NCI-H2107 (cell line): ENCODE measurements around the gene PALD1.

Source experiments
- DNase-seq: peaks from one replicate; lab custom pipeline; 2025; lab: John Stamatoyannopoulos, UW

The PALD1 gene

DNA sequence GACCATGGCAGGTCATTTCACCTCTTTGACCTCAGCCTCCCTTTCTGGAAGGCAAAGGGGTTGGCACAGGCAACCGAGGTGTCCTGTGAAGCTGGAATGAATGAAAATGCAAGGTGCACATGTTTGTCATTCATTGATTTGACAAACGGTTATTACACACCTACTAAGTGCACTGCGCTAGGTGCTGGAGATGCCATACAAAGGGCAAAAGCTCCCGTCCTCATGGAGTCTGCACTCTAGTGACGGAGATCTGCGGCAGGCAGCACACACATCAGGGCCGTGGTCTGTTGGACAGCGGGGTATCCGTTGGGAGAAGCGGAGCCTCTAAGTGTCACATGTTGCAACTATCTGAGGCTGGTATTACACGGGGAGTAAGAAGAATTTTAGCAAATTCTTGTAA, 79.7 kb downstream of the PALD1 start:
- DNase-seq: no peak

- DNase-seq: no peak
These were observed 80.6 kb downstream of the PALD1 start for GRCh38 chr10:70558871-70559810.

DNA sequence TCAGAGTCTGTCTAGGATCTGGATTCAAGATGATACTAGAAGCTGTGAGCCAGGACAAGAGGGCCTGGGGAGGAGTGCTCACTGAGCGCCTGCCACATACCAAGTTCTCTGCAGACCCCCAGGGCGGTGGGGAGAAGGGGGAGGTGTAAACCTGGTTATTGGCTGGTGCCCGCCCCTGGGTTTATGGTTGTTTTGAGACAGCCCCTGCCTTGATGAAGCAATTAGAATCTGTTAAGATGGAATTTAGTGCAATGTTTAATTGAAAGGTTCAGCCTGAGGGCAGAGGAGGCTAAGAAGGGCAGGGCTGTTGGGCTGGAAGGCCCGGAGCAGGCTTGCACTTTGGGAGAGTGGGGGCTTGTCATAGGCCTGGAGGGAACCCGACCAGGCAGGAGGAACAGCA, 81.3 kb downstream of the PALD1 start:
- no peak for DNase-seq

DNA sequence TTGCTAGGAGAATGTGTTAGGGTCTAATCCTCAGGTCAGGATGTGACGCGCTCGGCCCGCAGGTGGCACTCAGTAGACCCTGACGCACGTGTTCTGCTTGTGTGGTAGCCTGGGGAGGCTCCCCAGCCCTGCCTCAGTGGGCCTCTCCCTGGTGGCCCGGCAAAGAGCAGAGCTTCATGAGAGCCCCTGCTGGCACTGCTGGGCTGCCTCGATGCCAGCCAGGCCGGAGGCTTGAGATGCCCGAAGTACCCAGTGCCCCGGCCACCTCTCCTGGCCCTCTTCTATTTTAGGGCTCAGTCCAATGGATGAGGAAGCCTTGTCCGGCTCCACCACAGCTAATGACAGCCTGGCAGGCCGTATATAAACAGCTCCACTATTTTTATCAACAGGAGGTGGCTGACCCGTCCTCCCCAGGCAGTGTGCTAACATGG, 82.0 kb downstream of the PALD1 start:
- DNase-seq: no peak

DNA sequence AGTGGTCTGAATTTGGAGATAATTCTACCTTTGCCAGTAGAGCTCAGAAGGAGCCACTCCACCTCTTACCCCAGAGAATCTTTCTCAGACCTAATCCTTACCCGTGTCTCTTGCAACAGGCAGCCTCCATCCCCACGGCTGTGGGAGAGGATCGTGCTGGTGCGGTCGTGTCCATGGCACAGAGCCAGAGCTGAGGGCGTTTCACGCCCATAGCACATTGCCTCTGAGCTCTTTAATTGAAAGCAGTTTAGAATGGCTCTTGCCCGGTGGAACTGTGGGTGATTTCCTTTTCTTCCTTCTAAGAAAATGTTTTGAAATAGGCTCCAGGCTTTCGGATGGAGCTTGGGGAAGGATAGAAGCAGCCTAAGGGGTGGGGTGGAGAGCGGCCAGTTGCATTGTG, 82.5 kb downstream of the PALD1 start:
- DNase-seq: no peak

GRCh38 chr10:70561558-70561957, 83.0 kb downstream of the PALD1 start:
- DNase-seq: no peak

- DNase-seq: no peak
These were observed 83.6 kb downstream of the PALD1 start for GRCh38 chr10:70562036-70562755.

GRCh38 chr10:70563230-70563629, 84.7 kb downstream of the PALD1 start:
- no peak for DNase-seq

- DNase-seq: no peak
These were observed 85.7 kb downstream of the PALD1 start for GRCh38 chr10:70564113-70564725.

GRCh38 chr10:70564901-70565351, 86.4 kb downstream of the PALD1 start:
- no peak for DNase-seq

- no peak for DNase-seq
These were observed 87.3 kb downstream of the PALD1 start for GRCh38 chr10:70565556-70566514.

GRCh38 chr10:70566515-70567290, 88.1 kb downstream of the PALD1 start:
- DNase-seq: no peak

DNA sequence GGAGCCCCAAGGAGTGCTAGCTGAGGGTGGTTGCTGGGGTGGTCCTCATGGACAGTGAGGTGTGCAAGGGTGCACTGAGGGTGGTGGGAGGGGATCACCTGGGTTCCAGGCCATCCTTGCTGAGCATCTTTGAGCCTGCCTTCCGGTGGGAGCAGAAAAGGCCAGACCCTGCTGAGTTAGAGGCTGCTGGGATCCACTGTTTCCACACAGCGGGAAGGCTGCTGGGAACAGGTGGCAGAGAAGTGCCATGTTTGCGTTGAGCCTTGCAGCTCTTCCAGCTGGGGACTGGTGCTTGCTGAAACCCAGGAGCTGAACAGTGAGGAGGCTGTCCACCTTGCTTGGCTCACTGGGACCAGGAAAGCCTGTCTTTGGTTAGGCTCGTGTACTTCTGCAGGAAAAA, 89.0 kb downstream of the PALD1 start:
- no peak for DNase-seq

DNA sequence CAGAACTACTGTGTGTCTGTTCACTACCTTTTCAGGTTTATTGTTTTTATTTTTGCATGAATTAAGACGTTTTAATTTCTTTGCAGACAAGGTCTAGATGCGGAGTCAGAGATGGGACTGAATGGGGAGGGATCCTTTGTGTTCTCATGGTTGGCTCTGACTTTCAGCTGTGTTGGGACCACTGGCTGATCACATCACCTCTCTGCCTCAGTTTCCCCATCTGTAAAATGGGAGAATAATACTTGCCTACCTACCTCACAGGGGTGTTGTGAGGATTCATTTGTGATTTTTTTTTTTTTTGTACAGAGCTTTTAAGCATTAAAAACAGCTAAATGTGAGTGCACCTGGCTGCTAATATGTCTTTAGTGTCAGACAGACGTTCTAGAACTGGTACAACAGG, 89.5 kb downstream of the PALD1 start:
- DNase-seq: no peak

GRCh38 chr10:70568781-70569495, 90.4 kb downstream of the PALD1 start:
- DNase-seq: no peak

DNA sequence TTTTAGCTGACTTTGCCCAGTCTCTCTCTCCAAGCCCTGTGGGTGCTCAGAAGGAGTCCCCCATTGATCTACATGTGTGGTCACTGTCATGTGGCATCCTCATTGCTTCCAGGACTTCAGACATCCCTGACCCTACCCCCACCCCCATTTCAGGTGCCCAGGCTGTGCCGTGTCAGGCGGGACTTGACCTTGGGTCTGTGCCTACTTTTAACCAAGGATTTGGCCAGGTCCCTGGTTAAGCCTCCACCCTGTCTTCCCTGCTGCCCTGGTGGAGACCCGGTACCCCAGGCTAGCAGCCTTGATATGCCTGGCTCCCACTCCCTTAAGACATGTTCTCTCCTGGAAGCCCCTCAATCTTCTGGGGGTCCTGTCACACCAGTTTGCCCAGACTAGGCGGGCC, 92.7 kb downstream of the PALD1 start:
- no peak for DNase-seq

DNA sequence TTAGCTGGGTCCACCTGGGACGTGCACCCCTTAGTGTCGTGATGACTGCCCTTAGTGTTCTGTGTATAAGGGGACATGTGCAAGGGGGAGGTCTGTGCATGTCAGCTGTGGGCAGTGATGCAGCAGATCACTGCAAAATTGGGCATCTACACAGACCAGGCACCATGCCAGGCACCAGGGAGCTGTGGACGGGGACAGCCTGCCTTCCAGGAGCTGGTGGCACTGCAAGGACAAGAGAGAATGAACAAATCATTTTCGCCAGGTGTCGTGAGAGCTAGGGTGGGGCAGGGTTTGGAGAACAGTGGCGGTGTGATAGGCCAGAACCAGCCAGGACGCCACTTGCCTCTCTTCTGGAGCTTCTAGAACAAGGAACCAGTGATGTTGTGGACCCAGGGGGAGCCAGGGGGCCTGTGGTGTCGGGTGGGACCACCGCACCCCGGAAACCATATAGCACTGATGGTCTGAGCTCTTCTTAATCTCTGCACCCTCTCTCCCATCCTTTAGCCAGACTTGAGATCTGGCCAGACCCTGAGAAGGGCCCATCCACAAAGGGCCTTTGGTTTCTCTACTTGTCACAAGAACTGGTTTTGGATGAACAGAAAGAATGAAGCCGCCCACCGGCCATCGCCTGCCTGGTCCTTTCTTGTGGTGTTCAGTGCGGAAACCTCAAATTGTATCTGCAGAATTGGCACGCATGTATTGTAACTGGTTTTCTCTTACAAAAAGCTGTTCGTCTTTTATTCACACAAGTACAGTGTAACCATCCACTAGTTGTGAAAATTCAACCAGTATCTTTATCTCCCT, 93.3 kb downstream of the PALD1 start:
- DNase-seq: no peak

GRCh38 chr10:70573599-70574506, 95.3 kb downstream of the PALD1 start:
- no peak for DNase-seq
